H9 (cell line): Measurements from ENCODE around the gene SUSD2. TPM values are rescaled to one million over a fixed set of nuclear protein-coding genes. Genes with fewer than 3 reads are reported as not detected.

Experiments used
- DNase-seq: peaks from one replicate; pipeline ENCODE4 v3.0.0-alpha.2; 2017
- H2AFZ ChIP-seq: one replicate; pipeline ENCODE4 v1.6.1; 2013; ENCODE audit warnings: mild to moderate bottlenecking, low read length, control low read depth, moderate library complexity
- H2AK5ac ChIP-seq: 2 replicates; pipeline ENCODE4 v1.6.1; 2013; ENCODE audit warnings: low read length, control low read depth, mixed read lengths; ENCODE audit not compliant: insufficient read length
- H2BK120ac ChIP-seq: one replicate; pipeline ENCODE4 v1.6.1; 2013; ENCODE audit warnings: low read depth, mild to moderate bottlenecking, low read length, control low read depth, inconsistent platforms; ENCODE audit not compliant: poor library complexity, severe bottlenecking
- H2BK12ac ChIP-seq: 2 replicates; pipeline ENCODE4 v1.6.1; 2013; ENCODE audit warnings: low read length, control low read depth, mixed read lengths, low read depth; ENCODE audit not compliant: insufficient read length
- H2BK15ac ChIP-seq: 2 replicates; pipeline ENCODE4 v1.6.1; 2013; ENCODE audit warnings: low read depth, low read length, control low read depth
- H2BK20ac ChIP-seq: one replicate; pipeline ENCODE4 v1.6.1; 2013; ENCODE audit warnings: low read depth, mild to moderate bottlenecking, low read length, control low read depth, inconsistent platforms; ENCODE audit not compliant: poor library complexity, severe bottlenecking
- H2BK5ac ChIP-seq: 2 replicates; pipeline ENCODE4 v1.6.1; 2013; ENCODE audit warnings: low read length, control low read depth, mixed read lengths; ENCODE audit not compliant: insufficient read length
- H3K14ac ChIP-seq: 2 replicates; pipeline ENCODE4 v1.6.1; 2013; ENCODE audit warnings: low read length, control low read depth; ENCODE audit not compliant: insufficient read depth
- H3K18ac ChIP-seq: 2 replicates; pipeline ENCODE4 v1.6.1; 2013; ENCODE audit warnings: low read depth, mild to moderate bottlenecking, mixed read lengths, low read length, control low read depth; ENCODE audit not compliant: insufficient read length
- H3K23ac ChIP-seq: 2 replicates; pipeline ENCODE4 v1.6.1; 2013; ENCODE audit warnings: low read length, control low read depth, mixed read lengths, low read depth; ENCODE audit not compliant: insufficient read length
- H3K23me2 ChIP-seq: 2 replicates; pipeline ENCODE4 v1.6.1; 2013; ENCODE audit warnings: low read depth, mild to moderate bottlenecking, mixed read lengths, low read length, control low read depth; ENCODE audit not compliant: insufficient read length, poor library complexity, severe bottlenecking
- H3K27ac ChIP-seq: 2 replicates; pipeline ENCODE4 v1.5.1; 2013; ENCODE audit warnings: low read length, control low read depth, mixed read lengths, low read depth; ENCODE audit not compliant: insufficient read length
- H3K27me3 ChIP-seq: 2 replicates; pipeline ENCODE4 v1.6.1; 2013; ENCODE audit warnings: low read length, control low read depth, inconsistent platforms; ENCODE audit not compliant: insufficient read depth
- H3K4ac ChIP-seq: 2 replicates; pipeline ENCODE4 v1.6.1; 2013; ENCODE audit warnings: low read depth, mild to moderate bottlenecking, control low read depth, inconsistent platforms, low read length, moderate library complexity
- H3K4me1 ChIP-seq: 2 replicates; pipeline ENCODE4 v1.6.1; 2013; ENCODE audit warnings: low read length, control low read depth, inconsistent platforms; ENCODE audit not compliant: insufficient read depth
- H3K4me2 ChIP-seq: 2 replicates; pipeline ENCODE4 v1.6.1; 2013; ENCODE audit warnings: low read length, control low read depth, mixed read lengths; ENCODE audit not compliant: insufficient read length, insufficient read depth
- H3K56ac ChIP-seq: 2 replicates; pipeline ENCODE4 v1.6.1; 2013; ENCODE audit warnings: low read depth, mild to moderate bottlenecking, mixed read lengths, low read length, control low read depth; ENCODE audit not compliant: insufficient read length
- H3K79me1 ChIP-seq: 2 replicates; pipeline ENCODE4 v1.6.1; 2013; ENCODE audit warnings: low read depth, mild to moderate bottlenecking, moderate library complexity, low read length, control low read depth, inconsistent platforms; ENCODE audit not compliant: insufficient read depth, poor library complexity, severe bottlenecking
- H3K79me2 ChIP-seq: 2 replicates; pipeline ENCODE4 v1.6.1; 2013; ENCODE audit warnings: low read length, control low read depth, inconsistent platforms; ENCODE audit not compliant: insufficient read depth
- H3K9ac ChIP-seq: 2 replicates; pipeline ENCODE4 v1.6.1; 2013; ENCODE audit warnings: low read length, control low read depth, mixed read lengths; ENCODE audit not compliant: insufficient read length; ENCODE audit errors: extremely low read depth
- H3K9me3 ChIP-seq: one replicate; pipeline ENCODE4 v1.6.1; 2013; ENCODE audit warnings: low read depth, low read length, inconsistent platforms; ENCODE audit not compliant: control insufficient read depth
- H3T11ph ChIP-seq: one replicate; pipeline ENCODE4 v1.6.1; 2013; ENCODE audit warnings: mild to moderate bottlenecking, low read length, control low read depth, inconsistent platforms
- H4K20me1 ChIP-seq: one replicate; pipeline ENCODE4 v1.6.1; 2013; ENCODE audit not compliant: control insufficient read depth, insufficient read length, insufficient read depth
- H4K5ac ChIP-seq: 2 replicates; pipeline ENCODE4 v1.6.1; 2013; ENCODE audit warnings: low read depth, mild to moderate bottlenecking, mixed read lengths, low read length, control low read depth; ENCODE audit not compliant: insufficient read length
- H4K8ac ChIP-seq: replicated peaks from 2 replicates; pipeline ENCODE4 v1.6.1; 2013; ENCODE audit warnings: low read length, control low read depth, mixed read lengths, low read depth; ENCODE audit not compliant: insufficient read length
- H4K91ac ChIP-seq: 2 replicates; pipeline ENCODE4 v1.6.1; 2013; ENCODE audit warnings: low read depth, mild to moderate bottlenecking, moderate library complexity, mixed read lengths, low read length, control low read depth; ENCODE audit not compliant: insufficient read length
- H3K27ac Mint-ChIP-seq, 3 experiments: 2 replicates in 2 of 3; 3 replicates in 1 of 3; pipeline ENCODE4 v1.8.0; 2020 to 2021; ENCODE audit warnings: mixed read lengths in 3 of 3, mild to moderate bottlenecking in 1 of 3, moderate library complexity in 1 of 3
- H3K27me3 Mint-ChIP-seq: 2 replicates; pipeline ENCODE4 v1.8.0; 2021; ENCODE audit warnings: low read depth, mild to moderate bottlenecking, moderate library complexity, mixed read lengths
- H3K36me3 Mint-ChIP-seq, 3 experiments: 2 replicates in 2 of 3; 3 replicates in 1 of 3; pipeline ENCODE4 v1.8.0; 2020 to 2021; ENCODE audit warnings: low read depth in 3 of 3, mixed read lengths in 3 of 3; ENCODE audit not compliant: insufficient read depth in 1 of 3
- H3K4me1 Mint-ChIP-seq, 2 experiments: 2 replicates each; pipeline ENCODE4 v1.8.0; 2020; ENCODE audit warnings: mixed read lengths in 2 of 2
- H3K4me3 Mint-ChIP-seq, 2 experiments: 2 replicates in 1 of 2; 3 replicates in 1 of 2; pipeline ENCODE4 v1.8.0; 2020 to 2021; ENCODE audit warnings: mild to moderate bottlenecking in 2 of 2, mixed read lengths in 2 of 2, moderate library complexity in 1 of 2
- H3K9me3 Mint-ChIP-seq, 2 experiments: 2 replicates in 1 of 2; 3 replicates in 1 of 2; pipeline ENCODE4 v1.8.0; 2020; ENCODE audit warnings: mild to moderate bottlenecking in 2 of 2, mixed read lengths in 2 of 2, moderate library complexity in 1 of 2
- CTCF ChIP-seq: fragments of 200-600 bp; sonication (generic); conservative IDR thresholded peaks from 3 replicates; pipeline ENCODE4 v1.8.0; 2021; ENCODE audit warnings: antibody characterized with exemption, mild to moderate bottlenecking
- WGBS: extraction: QIAGEN DNeasy Blood & Tissue Kit; methylation state at CpG from one replicate; pipeline ENCODE4 v1.1.7; 2013; ENCODE audit warnings: missing lambda C conversion rate, low lambda C conversion rate, mixed read lengths; ENCODE audit not compliant: insufficient read length; ENCODE audit errors: extremely low coverage; 5-methylcytosine and 5-hydroxymethylcytosine counted together
- total RNA-seq: library from RNA; stranded (reverse); gene quantifications from 2 replicates; pipeline ENCODE4 v1.2.1, GENCODE V29; 2021

Gene SUSD2
- total RNA-seq, 1 experiment from 2014 or later: 4.2 TPM

DNA sequence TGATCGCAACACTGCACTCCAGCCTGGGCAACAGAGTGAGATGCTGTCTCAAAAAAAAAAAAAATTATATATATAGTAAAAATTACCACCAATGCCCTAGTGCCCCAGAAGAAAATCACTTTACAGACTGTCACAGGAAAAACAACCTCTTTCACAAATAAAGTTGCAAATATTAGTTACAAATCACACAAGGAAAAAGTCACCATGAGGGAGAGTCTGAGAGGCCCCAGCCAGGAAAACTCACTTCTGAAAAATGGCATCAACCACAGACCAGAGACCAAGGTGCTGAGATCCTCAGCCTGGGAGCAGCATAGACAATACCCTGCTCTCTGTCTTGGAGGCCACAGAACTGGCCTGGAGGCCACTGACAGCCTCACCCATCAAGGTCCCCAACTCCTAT is 43.2 kb downstream of the SUSD2 start:
- H3K27me3 ChIP-seq: no peaks in the 10 kb centered on the region
- no peaks in the 10 kb centered on the region for H3K23me2 ChIP-seq
- no peaks in the 10 kb centered on the region for H3K79me2 ChIP-seq
- H3K18ac ChIP-seq: no peak overlapping the region
- peaks cover 3% of the 10 kb centered on the region; the same call in 1 of the 2 replicates for H3K27me3 Mint-ChIP-seq
- H2BK20ac ChIP-seq: no peak overlapping the region
- no peak overlapping the region for H3K4me3 Mint-ChIP-seq
- no peak overlapping the region for H4K91ac ChIP-seq
- no peak for DNase-seq
- H2BK120ac ChIP-seq: no peak overlapping the region
- H3K79me1 ChIP-seq: no peaks in the 10 kb centered on the region
- H2AFZ ChIP-seq: no peak overlapping the region
- H4K8ac ChIP-seq: no peak overlapping the region
- no peaks in the 10 kb centered on the region for H3K4me1 Mint-ChIP-seq
- no peak overlapping the region for H3K4me2 ChIP-seq
- H2AK5ac ChIP-seq: no peak overlapping the region
- no CpG with 5 or more reads among the region's 1 CpG for WGBS
- H3K56ac ChIP-seq: no peak overlapping the region
- H4K5ac ChIP-seq: no peak overlapping the region
- no peak for TF ChIP-seq CTCF
- H2BK12ac ChIP-seq: no peak overlapping the region
- H4K20me1 ChIP-seq: no peaks in the 10 kb centered on the region
- H3K4ac ChIP-seq: no peak overlapping the region
- H3K23ac ChIP-seq: no peak overlapping the region
- H3K36me3 Mint-ChIP-seq: peaks cover 2 to 4% (median 2%) of the 10 kb centered on the region in 3 experiments; a peak in 5 of 7 replicates
- H2BK5ac ChIP-seq: no peak overlapping the region
- no peak overlapping the region for H3K27ac Mint-ChIP-seq
- no peak overlapping the region for H3K9ac ChIP-seq
- no peaks in the 10 kb centered on the region for H3K4me1 ChIP-seq
- no peak overlapping the region for H2BK15ac ChIP-seq
- H3K9me3 Mint-ChIP-seq: peaks cover 5 to 11% of the 10 kb centered on the region in 2 experiments
- no peak overlapping the region; the same call in 1 of the 2 replicates for H3K14ac ChIP-seq
- H3T11ph ChIP-seq: no peak overlapping the region
- no peak overlapping the region for H3K27ac ChIP-seq
- H3K9me3 ChIP-seq: no peaks in the 10 kb centered on the region
